GM12872 (cell line): ENCODE results near the gene SOCS2.

Experiments
- TF ChIP-seq, protein P1 (sequence below): IDR thresholded peaks from 3 replicates; pipeline ENCODE4 v1.5.1; 2011; ENCODE audit warnings: low read depth, mild to moderate bottlenecking, low read length, moderate library complexity; ENCODE audit not compliant: insufficient read depth

SOCS2 gene

DNA sequence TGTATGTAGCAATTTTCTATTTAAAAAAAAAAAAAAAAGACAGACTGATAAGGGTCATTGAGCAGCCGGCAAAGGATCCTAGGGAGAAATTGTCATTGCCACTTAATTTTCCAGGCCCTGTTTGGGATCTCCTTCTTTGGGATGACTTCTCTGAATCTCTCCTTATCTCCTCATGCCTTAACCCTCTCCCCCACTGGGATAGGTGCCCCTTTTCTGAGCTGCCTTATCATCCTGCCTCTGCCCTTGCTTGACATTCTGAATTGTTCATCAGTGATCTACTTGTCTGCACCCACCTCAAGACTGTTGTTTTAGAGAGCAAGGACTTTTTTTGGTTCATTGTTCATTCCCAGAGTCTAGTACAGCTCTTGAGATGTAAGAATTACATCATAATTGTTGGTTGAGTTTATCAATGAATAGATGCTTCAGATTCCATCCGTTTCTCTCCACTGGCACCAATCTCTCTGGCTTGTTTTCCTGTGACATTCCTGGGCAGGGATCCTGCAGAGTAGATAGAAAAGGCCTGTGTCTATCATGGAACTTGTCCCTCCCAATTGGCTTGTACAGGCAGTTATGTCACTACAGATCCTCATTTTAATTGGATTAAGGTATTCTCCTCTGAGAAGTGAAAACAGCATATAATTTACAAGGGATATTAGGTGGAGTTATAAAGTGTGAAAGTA is 42.6 kb downstream of the SOCS2 start:
- TF ChIP-seq, protein P1, sequence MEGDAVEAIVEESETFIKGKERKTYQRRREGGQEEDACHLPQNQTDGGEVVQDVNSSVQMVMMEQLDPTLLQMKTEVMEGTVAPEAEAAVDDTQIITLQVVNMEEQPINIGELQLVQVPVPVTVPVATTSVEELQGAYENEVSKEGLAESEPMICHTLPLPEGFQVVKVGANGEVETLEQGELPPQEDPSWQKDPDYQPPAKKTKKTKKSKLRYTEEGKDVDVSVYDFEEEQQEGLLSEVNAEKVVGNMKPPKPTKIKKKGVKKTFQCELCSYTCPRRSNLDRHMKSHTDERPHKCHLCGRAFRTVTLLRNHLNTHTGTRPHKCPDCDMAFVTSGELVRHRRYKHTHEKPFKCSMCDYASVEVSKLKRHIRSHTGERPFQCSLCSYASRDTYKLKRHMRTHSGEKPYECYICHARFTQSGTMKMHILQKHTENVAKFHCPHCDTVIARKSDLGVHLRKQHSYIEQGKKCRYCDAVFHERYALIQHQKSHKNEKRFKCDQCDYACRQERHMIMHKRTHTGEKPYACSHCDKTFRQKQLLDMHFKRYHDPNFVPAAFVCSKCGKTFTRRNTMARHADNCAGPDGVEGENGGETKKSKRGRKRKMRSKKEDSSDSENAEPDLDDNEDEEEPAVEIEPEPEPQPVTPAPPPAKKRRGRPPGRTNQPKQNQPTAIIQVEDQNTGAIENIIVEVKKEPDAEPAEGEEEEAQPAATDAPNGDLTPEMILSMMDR: no peak

DNA sequence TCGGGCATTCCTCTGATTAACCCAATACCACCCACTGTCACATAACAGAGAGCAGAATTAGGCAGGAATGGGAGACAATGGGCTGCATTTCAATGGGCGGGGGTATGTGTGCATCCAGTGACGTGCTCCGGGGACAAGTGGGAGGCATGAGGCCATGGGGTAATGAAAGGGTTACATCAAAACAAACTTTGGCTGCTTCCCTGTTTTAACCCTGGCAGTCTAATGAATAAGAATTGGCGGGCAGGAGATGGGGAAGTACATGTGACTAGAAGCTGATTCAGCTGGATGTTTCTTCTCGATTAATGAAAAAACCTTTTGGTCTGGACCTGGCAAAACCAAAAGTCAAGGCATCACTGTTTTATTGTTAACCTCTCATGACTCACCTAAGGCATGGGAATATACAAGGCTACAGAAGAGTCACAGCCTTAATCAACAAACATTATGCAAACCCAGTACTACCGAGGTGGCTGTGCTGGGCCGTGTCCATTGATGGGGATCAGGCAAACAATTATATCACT is 44.2 kb downstream of the SOCS2 start:
- TF ChIP-seq, protein P1: no peak

DNA sequence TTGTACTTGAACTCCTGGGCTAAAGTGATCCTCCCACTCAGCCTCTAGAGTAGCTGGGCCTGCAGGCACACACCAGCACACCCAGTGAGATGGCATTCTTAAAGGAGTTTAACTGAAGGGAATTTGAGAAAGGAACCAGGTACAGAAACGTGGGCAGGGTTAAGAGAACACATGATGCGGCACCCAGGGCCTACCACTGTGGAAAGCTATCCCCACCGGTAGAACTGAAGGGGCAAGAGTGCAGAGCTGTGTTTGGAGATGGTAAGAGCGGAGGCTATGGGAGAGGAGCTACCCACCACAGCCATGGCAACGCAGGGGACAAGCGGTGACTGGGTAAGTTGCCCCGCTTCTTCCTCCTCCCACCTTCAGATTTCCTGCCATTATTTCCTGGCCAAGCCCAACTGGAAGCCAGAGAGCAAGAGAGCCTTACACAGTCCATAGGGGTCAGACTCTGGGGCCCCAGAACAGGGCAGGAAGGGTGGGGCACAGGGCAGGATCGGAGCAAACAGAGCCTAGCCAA is 46.5 kb downstream of the SOCS2 start:
- TF ChIP-seq, protein P1: no peak

GRCh38 chr12:93621986-93622385 is 49.5 kb downstream of the SOCS2 start:
- TF ChIP-seq, protein P1: no peak

DNA sequence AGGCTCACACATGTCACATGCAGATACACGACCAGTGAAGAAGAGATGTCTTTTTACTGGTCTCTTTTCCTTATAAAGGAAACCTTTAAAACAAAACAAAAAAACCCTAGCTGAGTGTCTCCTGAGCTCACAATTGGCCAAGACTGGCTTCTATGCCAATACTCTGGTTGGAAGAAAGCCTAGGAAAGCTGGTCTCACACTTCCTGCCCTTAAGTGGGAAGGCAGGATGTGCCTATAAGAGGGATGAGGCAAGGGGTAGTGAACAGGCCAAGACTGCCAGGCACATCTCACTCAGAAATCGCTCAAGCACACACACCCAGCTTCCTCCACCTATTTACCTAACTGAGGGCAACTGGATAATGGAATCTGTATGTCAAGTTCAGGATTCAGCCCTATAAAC is 50.0 kb downstream of the SOCS2 start:
- TF ChIP-seq, protein P1: no peak

- TF ChIP-seq, protein P1: no peak
These were observed 52.3 kb downstream of the SOCS2 start for GRCh38 chr12:93624595-93625294.

DNA sequence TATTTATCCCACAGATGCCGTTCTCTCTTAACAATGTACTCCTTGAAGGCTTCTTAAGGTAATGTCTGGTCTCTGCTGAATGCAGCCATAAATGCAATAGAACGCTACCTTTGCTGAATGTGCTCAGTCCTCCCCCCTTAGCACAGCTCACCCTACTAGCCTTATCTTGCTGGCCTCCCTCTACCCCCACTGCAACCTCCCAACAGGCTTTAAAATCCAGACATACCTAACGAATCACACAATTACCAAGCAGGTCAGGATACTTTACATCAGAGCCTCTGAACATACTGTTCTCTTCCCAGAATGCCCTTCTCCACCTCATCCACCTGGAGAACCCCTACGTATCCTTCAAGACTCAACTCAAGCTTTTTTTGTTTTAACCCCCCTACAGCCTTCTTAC is 53.7 kb downstream of the SOCS2 start:
- TF ChIP-seq, protein P1: no peak
